Right atrium auricular region (tissue), 2 donors: ENCODE results near the gene ADARB2. TPM values are rescaled to one million over a fixed set of nuclear protein-coding genes. Genes with fewer than 3 reads are reported as not detected.

Experiments
- DNase-seq: peaks from one replicate; pipeline ENCODE4 v3.0.0-alpha.2; 2019; ENCODE audit warnings: low spot score
- H3K27ac ChIP-seq, 2 donors: fragments of 200-600 bp; sonication (generic); 1 replicate in 1 of 2; 2 replicates in 1 of 2; pipeline ENCODE4 v1.5.1; 2016 to 2019
- H3K27me3 ChIP-seq, 2 donors: fragments of 200-600 bp; sonication (generic); one replicate each; pipeline versions ENCODE4 v1.5.1 to v1.6.0; 2017 to 2019
- H3K36me3 ChIP-seq: fragments of 200-600 bp; sonication (generic); one replicate; pipeline ENCODE4 v1.5.1; 2016
- H3K4me1 ChIP-seq, 2 donors: fragments of 200-600 bp; sonication (generic); one replicate each; pipeline versions ENCODE4 v1.5.1 to v1.6.0; 2017 to 2019
- H3K4me3 ChIP-seq, 2 donors: fragments of 200-600 bp; sonication (generic); 1 replicate in 1 of 2; 2 replicates in 1 of 2; pipeline ENCODE4 v1.5.1; 2017 to 2019; ENCODE audit warnings: mild to moderate bottlenecking in 1 of 2, moderate library complexity in 1 of 2
- H3K9me3 ChIP-seq, 2 donors: fragments of 200-600 bp; sonication (generic); one replicate each; pipeline ENCODE4 v1.5.1; 2019
- CTCF ChIP-seq, 2 donors: fragments of 200-600 bp; sonication (generic); IDR thresholded peaks; one replicate each; pipeline ENCODE4 v1.5.1; 2019; ENCODE audit warnings: antibody characterized with exemption in 2 of 2
- total RNA-seq, 2 donors: library from RNA; depleted of rRNA; stranded (reverse); fragments of >200 nt; gene quantifications; one replicate each; pipeline ENCODE4 v1.1.0, GENCODE V29; 2016

Gene ADARB2
- total RNA-seq, 2 donors from 2014 or later = 0.33 to 0.71 TPM

GRCh38 chr10:1280466-1281404 is 456.6 kb downstream of the ADARB2 start:
- peak; percentile 16 for DNase-seq

GRCh38 chr10:1278306-1278705 is 459.0 kb downstream of the ADARB2 start:
- Histone ChIP-seq H3K27me3 (no peaks in the 10 kb centered on the region), H3K36me3 (no peaks in the 10 kb centered on the region), H3K27ac (no peak overlapping the region), H3K4me3 (no peak overlapping the region), H3K4me1 (no peaks in the 10 kb centered on the region), H3K9me3 (no peaks in the 10 kb centered on the region)
- DNase-seq = no peak
- no peak for TF ChIP-seq CTCF (IDR thresholded peaks at IDR 0.05)

More at GRCh38 chr10:1280466-1281404, 456.6 kb downstream of the ADARB2 start:
- no peak for TF ChIP-seq CTCF (IDR thresholded peaks at IDR 0.05)
- Histone ChIP-seq H3K36me3 (no peaks in the 10 kb centered on the region), H3K4me3 (no peak overlapping the region), H3K9me3 (no peaks in the 10 kb centered on the region), H3K4me1 (no peaks in the 10 kb centered on the region), H3K27ac (no peak overlapping the region), H3K27me3 (no peaks in the 10 kb centered on the region)

- H3K9me3 ChIP-seq = no peaks in the 10 kb centered on the region
- no peaks in the 10 kb centered on the region for H3K4me1 ChIP-seq
- DNase-seq = peak; percentile 52
- TF ChIP-seq CTCF (IDR thresholded peaks at IDR 0.05) = no peak
- no peak overlapping the region for H3K4me3 ChIP-seq
- no peak overlapping the region for H3K27ac ChIP-seq
- no peaks in the 10 kb centered on the region for H3K27me3 ChIP-seq
- H3K36me3 ChIP-seq = no peaks in the 10 kb centered on the region
Observed at GRCh38 chr10:1274701-1275544, 462.4 kb downstream of the ADARB2 start.

- H3K4me1 ChIP-seq = no peaks in the 10 kb centered on the region
- no peaks in the 10 kb centered on the region for H3K36me3 ChIP-seq
- H3K4me3 ChIP-seq = no peak overlapping the region
- DNase-seq = no peak
- no peaks in the 10 kb centered on the region for H3K9me3 ChIP-seq
- no peak overlapping the region for H3K27ac ChIP-seq
- TF ChIP-seq CTCF (IDR thresholded peaks at IDR 0.05) = no peak
- H3K27me3 ChIP-seq = no peaks in the 10 kb centered on the region
Observed at GRCh38 chr10:1274111-1274661, 463.1 kb downstream of the ADARB2 start.

- no peak overlapping the region for H3K27ac ChIP-seq
- H3K27me3 ChIP-seq = no peaks in the 10 kb centered on the region
- no peak for DNase-seq
- no peak for TF ChIP-seq CTCF (IDR thresholded peaks at IDR 0.05)
- H3K4me3 ChIP-seq = no peak overlapping the region
- no peaks in the 10 kb centered on the region for H3K9me3 ChIP-seq
- no peaks in the 10 kb centered on the region for H3K36me3 ChIP-seq
- no peaks in the 10 kb centered on the region for H3K4me1 ChIP-seq
Observed at GRCh38 chr10:1273372-1274105, 463.8 kb downstream of the ADARB2 start.
